ENCODE results near the gene GBP1. TPM values are rescaled to one million over a fixed set of nuclear protein-coding genes. Genes with fewer than 3 reads are reported as not detected.

GBP1 gene
- total RNA-seq, 1 donor from 2014 or later = 62.5 TPM

DNA sequence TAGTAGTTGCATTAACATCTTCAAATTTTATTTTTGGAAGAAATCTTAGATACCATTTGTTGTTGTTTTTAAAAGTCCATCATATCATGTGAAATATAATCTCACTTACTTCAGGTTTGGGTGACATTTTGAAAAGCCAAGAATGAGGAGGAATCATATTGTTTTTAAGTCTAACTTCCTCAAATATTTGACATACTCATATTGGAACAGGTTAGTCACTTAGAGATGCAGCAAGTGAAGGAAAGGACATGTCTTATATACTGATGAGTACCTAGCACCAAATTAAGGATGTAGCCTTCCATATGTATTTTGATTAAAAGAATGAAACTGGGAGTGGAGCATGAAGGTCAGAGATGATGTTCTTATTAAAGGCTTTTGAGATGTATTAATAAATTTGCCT is 37.0 kb upstream of the GBP1 start:
- H3K9ac ChIP-seq (ENCODE audit: low read length) = no peak overlapping the region
- no peaks in the 10 kb centered on the region for H3K9me3 Mint-ChIP-seq (ENCODE audit: unreplicated experiment)
- H3K27ac ChIP-seq (ENCODE audit: low read depth, low read length) = no peak overlapping the region
- no peak overlapping the region for H3K4me3 ChIP-seq (ENCODE audit: insufficient read depth, low read depth, low read length)
- H3K36me3 Mint-ChIP-seq (ENCODE audit: low read depth, unreplicated experiment) = peaks cover 2% of the 10 kb centered on the region
- H3K36me3 ChIP-seq (ENCODE audit: insufficient read depth, low read length) = no peaks in the 10 kb centered on the region
- FAIRE-seq = no peak
- H4K20me1 ChIP-seq (ENCODE audit: insufficient read depth, low read length) = no peaks in the 10 kb centered on the region
- no peaks in the 10 kb centered on the region for H3K27me3 ChIP-seq (ENCODE audit: insufficient read depth, low read length)
- no peak overlapping the region for H2AFZ ChIP-seq (ENCODE audit: low read depth, low read length)
- TF ChIP-seq EZH2 (IDR thresholded peaks at IDR 0.05; ENCODE audit: insufficient read depth, low read length) = no peak
- TF ChIP-seq, protein P1, sequence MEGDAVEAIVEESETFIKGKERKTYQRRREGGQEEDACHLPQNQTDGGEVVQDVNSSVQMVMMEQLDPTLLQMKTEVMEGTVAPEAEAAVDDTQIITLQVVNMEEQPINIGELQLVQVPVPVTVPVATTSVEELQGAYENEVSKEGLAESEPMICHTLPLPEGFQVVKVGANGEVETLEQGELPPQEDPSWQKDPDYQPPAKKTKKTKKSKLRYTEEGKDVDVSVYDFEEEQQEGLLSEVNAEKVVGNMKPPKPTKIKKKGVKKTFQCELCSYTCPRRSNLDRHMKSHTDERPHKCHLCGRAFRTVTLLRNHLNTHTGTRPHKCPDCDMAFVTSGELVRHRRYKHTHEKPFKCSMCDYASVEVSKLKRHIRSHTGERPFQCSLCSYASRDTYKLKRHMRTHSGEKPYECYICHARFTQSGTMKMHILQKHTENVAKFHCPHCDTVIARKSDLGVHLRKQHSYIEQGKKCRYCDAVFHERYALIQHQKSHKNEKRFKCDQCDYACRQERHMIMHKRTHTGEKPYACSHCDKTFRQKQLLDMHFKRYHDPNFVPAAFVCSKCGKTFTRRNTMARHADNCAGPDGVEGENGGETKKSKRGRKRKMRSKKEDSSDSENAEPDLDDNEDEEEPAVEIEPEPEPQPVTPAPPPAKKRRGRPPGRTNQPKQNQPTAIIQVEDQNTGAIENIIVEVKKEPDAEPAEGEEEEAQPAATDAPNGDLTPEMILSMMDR (IDR thresholded peaks at IDR 0.05; ENCODE audit: insufficient read depth, low read depth, low read length) = no peak
- H3K9me3 ChIP-seq (ENCODE audit: insufficient read depth, low read depth, low read length) = no peaks in the 10 kb centered on the region
- no peak overlapping the region for H3K4me3 Mint-ChIP-seq (ENCODE audit: unreplicated experiment)
- no peaks in the 10 kb centered on the region for H3K27me3 Mint-ChIP-seq (ENCODE audit: low read depth, unreplicated experiment)
- H3K79me2 ChIP-seq (ENCODE audit: insufficient read depth, low read length) = no peaks in the 10 kb centered on the region
- no peaks in the 10 kb centered on the region for H3K4me1 ChIP-seq (ENCODE audit: insufficient read depth, low read length)
- DNase-seq (ENCODE audit: low read depth) = no peak
- no peaks in the 10 kb centered on the region for H3K4me1 Mint-ChIP-seq (ENCODE audit: low read depth, unreplicated experiment)
- no peak overlapping the region for H3K27ac Mint-ChIP-seq (ENCODE audit: unreplicated experiment)
- no peak overlapping the region for H3K4me2 ChIP-seq (ENCODE audit: low read length)

- Histone ChIP-seq H3K27me3 (ENCODE audit: insufficient read depth, low read length) (no peaks in the 10 kb centered on the region), H3K4me1 (ENCODE audit: insufficient read depth, low read length) (no peaks in the 10 kb centered on the region), H3K9me3 (ENCODE audit: insufficient read depth, low read depth, low read length) (no peaks in the 10 kb centered on the region), H3K36me3 (ENCODE audit: insufficient read depth, low read length) (no peaks in the 10 kb centered on the region), H2AFZ (ENCODE audit: low read depth, low read length) (no peak overlapping the region), H3K9ac (ENCODE audit: low read length) (no peak overlapping the region), H4K20me1 (ENCODE audit: insufficient read depth, low read length) (no peaks in the 10 kb centered on the region), H3K27ac (ENCODE audit: low read depth, low read length) (no peak overlapping the region), H3K79me2 (ENCODE audit: insufficient read depth, low read length) (no peaks in the 10 kb centered on the region), H3K4me2 (ENCODE audit: low read length) (no peak overlapping the region), H3K4me3 (ENCODE audit: insufficient read depth, low read depth, low read length) (no peak overlapping the region)
- peaks cover 2% of the 10 kb centered on the region for H3K9me3 Mint-ChIP-seq (ENCODE audit: unreplicated experiment)
- FAIRE-seq = no peak
- no peak overlapping the region for H3K27ac Mint-ChIP-seq (ENCODE audit: unreplicated experiment)
- no peaks in the 10 kb centered on the region for H3K4me1 Mint-ChIP-seq (ENCODE audit: low read depth, unreplicated experiment)
- no peak for DNase-seq (ENCODE audit: low read depth)
- peaks cover under 1% of the 10 kb centered on the region for H3K36me3 Mint-ChIP-seq (ENCODE audit: low read depth, unreplicated experiment)
- no peaks in the 10 kb centered on the region for H3K27me3 Mint-ChIP-seq (ENCODE audit: low read depth, unreplicated experiment)
- no peak for TF ChIP-seq EZH2 (IDR thresholded peaks at IDR 0.05; ENCODE audit: insufficient read depth, low read length)
- TF ChIP-seq, protein P1 (IDR thresholded peaks at IDR 0.05; ENCODE audit: insufficient read depth, low read depth, low read length) = no peak
- no peak overlapping the region for H3K4me3 Mint-ChIP-seq (ENCODE audit: unreplicated experiment)
Observed at GRCh38 chr1:89100412-89100811, 35.4 kb upstream of the GBP1 start.

- Histone ChIP-seq H3K36me3 (ENCODE audit: insufficient read depth, low read length) (no peaks in the 10 kb centered on the region), H3K4me3 (ENCODE audit: insufficient read depth, low read depth, low read length) (no peak overlapping the region), H3K27ac (ENCODE audit: low read depth, low read length) (no peak overlapping the region), H3K9ac (ENCODE audit: low read length) (no peak overlapping the region), H2AFZ (ENCODE audit: low read depth, low read length) (no peak overlapping the region), H3K4me1 (ENCODE audit: insufficient read depth, low read length) (no peaks in the 10 kb centered on the region), H3K79me2 (ENCODE audit: insufficient read depth, low read length) (no peaks in the 10 kb centered on the region), H3K4me2 (ENCODE audit: low read length) (no peak overlapping the region), H4K20me1 (ENCODE audit: insufficient read depth, low read length) (no peaks in the 10 kb centered on the region), H3K27me3 (ENCODE audit: insufficient read depth, low read length) (no peaks in the 10 kb centered on the region), H3K9me3 (ENCODE audit: insufficient read depth, low read depth, low read length) (no peaks in the 10 kb centered on the region)
- Mint-ChIP-seq H3K27me3 (ENCODE audit: low read depth, unreplicated experiment) (no peaks in the 10 kb centered on the region), H3K27ac (ENCODE audit: unreplicated experiment) (no peak overlapping the region), H3K4me1 (ENCODE audit: low read depth, unreplicated experiment) (no peaks in the 10 kb centered on the region), H3K4me3 (ENCODE audit: unreplicated experiment) (no peak overlapping the region), H3K36me3 (ENCODE audit: low read depth, unreplicated experiment) (no peaks in the 10 kb centered on the region), H3K9me3 (ENCODE audit: unreplicated experiment) (peaks cover 2% of the 10 kb centered on the region)
- TF ChIP-seq, protein P1 (IDR thresholded peaks at IDR 0.05; ENCODE audit: insufficient read depth, low read depth, low read length) = no peak
- no peak for TF ChIP-seq EZH2 (IDR thresholded peaks at IDR 0.05; ENCODE audit: insufficient read depth, low read length)
- DNase-seq (ENCODE audit: low read depth) (no peak), FAIRE-seq (no peak)
Observed at GRCh38 chr1:89098857-89099256, 33.8 kb upstream of the GBP1 start.

All from astrocyte (in vitro differentiated cells and primary cell).